Measurements from ENCODE around the gene FUBP1.
A peak's percentile ranks its signal among the peaks of the same experiment; 100 is the strongest.
"Not testable (repeated sequence)": the region's sequence is repeated elsewhere in the genome, so short reads cannot be mapped to it uniquely, and the experiment has no call there.

FUBP1 gene

GRCh38 chr1:77978969-77979876 is at the start of gene FUBP1:
Gene FUBP1 (minus strand): TSS chr1:77979072. CDS start chr1:77979004, 68 bp downstream.
- H3K36me3 ChIP-seq (ENCODE audit: low read depth): peaks cover 55% of the 10 kb centered on the region
- peak within 1 kb of the TSS; percentile 95 for H3K27ac ChIP-seq (ENCODE audit: poor library complexity, severe bottlenecking)
- H3K9me3 ChIP-seq (ENCODE audit: severe bottlenecking): no peaks in the 10 kb centered on the region
- no peaks in the 10 kb centered on the region for H3K27me3 ChIP-seq (ENCODE audit: insufficient read depth, poor library complexity, severe bottlenecking)
- ATAC-seq (ENCODE audit: low read depth) (peak; percentile 83), DNase-seq (ENCODE audit: low spot score) (peak; percentile 94)
- H3K4me1 ChIP-seq (ENCODE audit: insufficient read depth, poor library complexity, severe bottlenecking): peaks cover 26% of the 10 kb centered on the region
- peak within 1 kb of the TSS; percentile 68 for H3K4me3 ChIP-seq (ENCODE audit: severe bottlenecking)
- TF ChIP-seq CTCF (IDR thresholded peaks at IDR 0.05; ENCODE audit: poor library complexity, severe bottlenecking): peak; percentile 89

GRCh38 chr1:78021134-78021533 is 42.3 kb upstream of the FUBP1 start:
- H3K4me3 ChIP-seq (ENCODE audit: severe bottlenecking); H3K4me1 ChIP-seq (ENCODE audit: insufficient read depth, poor library complexity, severe bottlenecking); ATAC-seq (ENCODE audit: low read depth); H3K9me3 ChIP-seq (ENCODE audit: severe bottlenecking); H3K27ac ChIP-seq (ENCODE audit: poor library complexity, severe bottlenecking); H3K27me3 ChIP-seq (ENCODE audit: insufficient read depth, poor library complexity, severe bottlenecking); DNase-seq (ENCODE audit: low spot score): not testable (repeated sequence)
- H3K36me3 ChIP-seq (ENCODE audit: low read depth): peaks cover 12% of the 10 kb centered on the region

- Histone ChIP-seq H3K27ac (ENCODE audit: poor library complexity, severe bottlenecking) (no peak overlapping the region), H3K4me3 (ENCODE audit: severe bottlenecking) (no peak overlapping the region), H3K27me3 (ENCODE audit: insufficient read depth, poor library complexity, severe bottlenecking) (no peaks in the 10 kb centered on the region), H3K4me1 (ENCODE audit: insufficient read depth, poor library complexity, severe bottlenecking) (no peaks in the 10 kb centered on the region), H3K36me3 (ENCODE audit: low read depth) (peaks cover 26% of the 10 kb centered on the region), H3K9me3 (ENCODE audit: severe bottlenecking) (peaks cover 3% of the 10 kb centered on the region)
- DNase-seq (ENCODE audit: low spot score) (no peak), ATAC-seq (ENCODE audit: low read depth) (no peak)
- TF ChIP-seq CTCF (IDR thresholded peaks at IDR 0.05; ENCODE audit: poor library complexity, severe bottlenecking): no peak
Observed at GRCh38 chr1:78019024-78019423, 40.2 kb upstream of the FUBP1 start.

GRCh38 chr1:78015148-78015547 is 36.3 kb upstream of the FUBP1 start:
- no peak for TF ChIP-seq CTCF (IDR thresholded peaks at IDR 0.05; ENCODE audit: poor library complexity, severe bottlenecking)
- Histone ChIP-seq H3K36me3 (ENCODE audit: low read depth) (peaks cover 45% of the 10 kb centered on the region), H3K9me3 (ENCODE audit: severe bottlenecking) (peaks cover 3% of the 10 kb centered on the region), H3K4me1 (ENCODE audit: insufficient read depth, poor library complexity, severe bottlenecking) (peaks cover 3% of the 10 kb centered on the region), H3K27me3 (ENCODE audit: insufficient read depth, poor library complexity, severe bottlenecking) (no peaks in the 10 kb centered on the region), H3K4me3 (ENCODE audit: severe bottlenecking) (no peak overlapping the region), H3K27ac (ENCODE audit: poor library complexity, severe bottlenecking) (no peak overlapping the region)
- ATAC-seq (ENCODE audit: low read depth) (no peak), DNase-seq (ENCODE audit: low spot score) (no peak)

- Histone ChIP-seq H3K4me1 (ENCODE audit: insufficient read depth, poor library complexity, severe bottlenecking) (peaks cover 31% of the 10 kb centered on the region), H3K9me3 (ENCODE audit: severe bottlenecking) (no peaks in the 10 kb centered on the region), H3K4me3 (ENCODE audit: severe bottlenecking) (no peak overlapping the region), H3K36me3 (ENCODE audit: low read depth) (peaks cover 34% of the 10 kb centered on the region), H3K27me3 (ENCODE audit: insufficient read depth, poor library complexity, severe bottlenecking) (no peaks in the 10 kb centered on the region), H3K27ac (ENCODE audit: poor library complexity, severe bottlenecking) (no peak overlapping the region)
- DNase-seq (ENCODE audit: low spot score) (no peak), ATAC-seq (ENCODE audit: low read depth) (no peak)
- TF ChIP-seq CTCF (IDR thresholded peaks at IDR 0.05; ENCODE audit: poor library complexity, severe bottlenecking): no peak
Observed at GRCh38 chr1:78011050-78011449, 32.2 kb upstream of the FUBP1 start.

Measured in RWPE2 (cell line).